HFFc6 (cell line): Measurements from ENCODE around the gene SUGCT. TPM values are rescaled to one million over a fixed set of nuclear protein-coding genes. Genes with fewer than 3 reads are reported as not detected.

Experiments
- DNase-seq: peaks from one replicate; pipeline ENCODE4 v3.0.0-alpha.2; 2018
- H3K27ac Mint-ChIP-seq: 2 replicates; pipeline ENCODE4 v1.8.0; 2020; ENCODE audit warnings: mild to moderate bottlenecking, mixed read lengths
- H3K27me3 Mint-ChIP-seq: 2 replicates; pipeline ENCODE4 v1.8.0; 2021; ENCODE audit warnings: mild to moderate bottlenecking, moderate library complexity, mixed read lengths; ENCODE audit not compliant: insufficient read depth
- H3K36me3 Mint-ChIP-seq: 2 replicates; pipeline ENCODE4 v1.8.0; 2021; ENCODE audit warnings: low read depth, mixed read lengths
- H3K4me1 Mint-ChIP-seq: 2 replicates; pipeline ENCODE4 v1.8.0; 2020; ENCODE audit warnings: low read depth, mixed read lengths
- H3K4me3 Mint-ChIP-seq: 2 replicates; pipeline ENCODE4 v1.8.0; 2020; ENCODE audit warnings: mild to moderate bottlenecking, moderate library complexity, mixed read lengths
- H3K9me3 Mint-ChIP-seq: 2 replicates; pipeline ENCODE4 v1.8.0; 2020; ENCODE audit warnings: mild to moderate bottlenecking, mixed read lengths
- CTCF ChIP-seq: fragments of 200-600 bp; sonication (generic); IDR thresholded peaks from 2 replicates; pipeline ENCODE4 v1.5.0; 2021; ENCODE audit warnings: antibody characterized with exemption, mild to moderate bottlenecking
- total RNA-seq, 6 experiments: library from RNA; stranded (reverse); fragmentation: NEBNext Ultra II Directional; extraction: Animal tissue kit (Norgen Biotek cat#: 25700); gene quantifications; 2 replicates in 1 of 6; 3 replicates in 5 of 6; pipeline ENCODE4 v1.2.3, GENCODE V29; 2021

SUGCT gene
- total RNA-seq, 6 experiments from 2014 or later: 12.9 to 20.1 (median 17.1) TPM

- peaks cover 15% of the 10 kb centered on the region for H3K4me1 Mint-ChIP-seq
- peaks cover 8% of the 10 kb centered on the region for H3K36me3 Mint-ChIP-seq
- peaks cover 6% of the 10 kb centered on the region; the same call in 1 of the 2 replicates for H3K9me3 Mint-ChIP-seq
- H3K27ac Mint-ChIP-seq: no peak overlapping the region
- no peak for TF ChIP-seq CTCF
- no peak overlapping the region for H3K4me3 Mint-ChIP-seq
- no peak for DNase-seq
- H3K27me3 Mint-ChIP-seq: no peaks in the 10 kb centered on the region
Measured at GRCh38 chr7:40874756-40875155, 740.0 kb downstream of the SUGCT start.

GRCh38 chr7:40876601-40877000 lies 741.8 kb downstream of the SUGCT start:
- no peaks in the 10 kb centered on the region for H3K27me3 Mint-ChIP-seq
- no peaks in the 10 kb centered on the region for H3K9me3 Mint-ChIP-seq
- H3K27ac Mint-ChIP-seq: no peak overlapping the region
- no peak overlapping the region for H3K4me3 Mint-ChIP-seq
- TF ChIP-seq CTCF: no peak
- H3K4me1 Mint-ChIP-seq: peaks cover 22% of the 10 kb centered on the region
- DNase-seq: no peak
- H3K36me3 Mint-ChIP-seq: 0 out of 2 replicates have a peak, but pooled peaks cover 4% of the 10 kb centered on the region

- peak; percentile 14 for DNase-seq
- Mint-ChIP-seq H3K27ac (no peak overlapping the region), H3K27me3 (no peaks in the 10 kb centered on the region), H3K9me3 (no peaks in the 10 kb centered on the region), H3K4me1 (peaks cover 28% of the 10 kb centered on the region), H3K36me3 (0 out of 2 replicates have a peak, but pooled peaks cover 4% of the 10 kb centered on the region), H3K4me3 (no peak overlapping the region)
- no peak for TF ChIP-seq CTCF
Measured at GRCh38 chr7:40879941-40880543, 745.2 kb downstream of the SUGCT start.

GRCh38 chr7:40880581-40880980 lies 745.8 kb downstream of the SUGCT start:
- no peaks in the 10 kb centered on the region for H3K9me3 Mint-ChIP-seq
- TF ChIP-seq CTCF: no peak
- DNase-seq: peak; percentile 43
- no peaks in the 10 kb centered on the region for H3K27me3 Mint-ChIP-seq
- H3K36me3 Mint-ChIP-seq: 0 out of 2 replicates have a peak, but pooled peaks cover 4% of the 10 kb centered on the region
- peaks cover 31% of the 10 kb centered on the region for H3K4me1 Mint-ChIP-seq
- no peak overlapping the region for H3K27ac Mint-ChIP-seq
- no peak overlapping the region for H3K4me3 Mint-ChIP-seq

- Mint-ChIP-seq H3K27me3 (no peaks in the 10 kb centered on the region), H3K9me3 (no peaks in the 10 kb centered on the region), H3K36me3 (0 out of 2 replicates have a peak, but pooled peaks cover 4% of the 10 kb centered on the region), H3K4me3 (no peak overlapping the region), H3K4me1 (peaks cover 35% of the 10 kb centered on the region), H3K27ac (no peak overlapping the region)
- no peak for TF ChIP-seq CTCF
- DNase-seq: no peak
Measured at GRCh38 chr7:40881405-40881926, 746.7 kb downstream of the SUGCT start.
